ENCODE results near the gene ANKS3. TPM values are rescaled to one million over a fixed set of nuclear protein-coding genes. Genes with fewer than 3 reads are reported as not detected.

The ANKS3 gene
- polyA plus RNA-seq, 3 donors: 0.59 to 13.7 (median 0.95) TPM

- no peak overlapping the region for H3K27ac ChIP-seq (ENCODE audit: low read depth in 1 of 2, low read length in 2 of 2)
- H3K9me3 ChIP-seq (replicated peaks in 1 of 2; ENCODE audit: control insufficient read depth in 1 of 2, insufficient read depth in 1 of 2, low read length in 2 of 2): no peaks in the 10 kb centered on the region
- no peaks in the 10 kb centered on the region for H3K4me1 ChIP-seq (ENCODE audit: control insufficient read depth in 1 of 2, insufficient read depth in 2 of 2, low read length in 2 of 2)
- Mint-ChIP-seq H3K27me3 (ENCODE audit: low read depth in 3 of 3) (peaks cover 0 to 2% (median 0%) of the 10 kb centered on the region in 3 donors), H3K9me3 (no peaks in the 10 kb centered on the region), H3K4me3 (no peak overlapping the region), H3K27ac (no peak overlapping the region), H3K36me3 (peaks cover 44 to 84% of the 10 kb centered on the region in 2 donors), H3K4me1 (no peaks in the 10 kb centered on the region)
- no peak for TF ChIP-seq CTCF (IDR thresholded peaks at IDR 0.05)
- DNase-seq: no peak
- no peak overlapping the region for H2AFZ ChIP-seq (ENCODE audit: insufficient read depth, low read depth, low read length, poor library complexity, severe bottlenecking)
- H3K27me3 ChIP-seq (ENCODE audit: control insufficient read depth in 2 of 2, insufficient read depth in 2 of 2, low read length in 2 of 2): no peaks in the 10 kb centered on the region
- peaks cover 38 to 68% of the 10 kb centered on the region in 2 donors for H3K36me3 ChIP-seq (replicated peaks in 1 of 2; ENCODE audit: control insufficient read depth in 1 of 2, insufficient read depth in 2 of 2, low read length in 2 of 2)
- no peak overlapping the region for H3K4me2 ChIP-seq (replicated peaks; ENCODE audit: extremely low read depth, low read length, poor library complexity, severe bottlenecking)
- WGBS (ENCODE audit: insufficient coverage): 95% methylated on average over 4 of the region's 8 CpGs
- no peak overlapping the region for H3K4me3 ChIP-seq (replicated peaks in 1 of 3; ENCODE audit: low read depth in 2 of 3, low read length in 3 of 3)
- intact Hi-C loops (cut with micrococcal nuclease): no loop called here
- no peak overlapping the region for H3K9ac ChIP-seq (ENCODE audit: insufficient read depth, low read length, poor library complexity, severe bottlenecking)
- no peaks in the 10 kb centered on the region for H4K20me1 ChIP-seq (ENCODE audit: insufficient read depth, low read length)
- H3K79me2 ChIP-seq (ENCODE audit: insufficient read depth, low read length): no peaks in the 10 kb centered on the region
Measured at GRCh38 chr16:4704491-4704890, 29.6 kb downstream of the ANKS3 start.

- Histone ChIP-seq H3K79me2 (ENCODE audit: insufficient read depth, low read length) (no peaks in the 10 kb centered on the region), H3K27me3 (ENCODE audit: control insufficient read depth in 2 of 2, insufficient read depth in 2 of 2, low read length in 2 of 2) (no peaks in the 10 kb centered on the region), H3K36me3 (replicated peaks in 1 of 2; ENCODE audit: control insufficient read depth in 1 of 2, insufficient read depth in 2 of 2, low read length in 2 of 2) (peaks cover 39 to 73% of the 10 kb centered on the region in 2 donors), H3K9ac (ENCODE audit: insufficient read depth, low read length, poor library complexity, severe bottlenecking) (no peak overlapping the region), H3K4me2 (replicated peaks; ENCODE audit: extremely low read depth, low read length, poor library complexity, severe bottlenecking) (no peak overlapping the region), H4K20me1 (ENCODE audit: insufficient read depth, low read length) (no peaks in the 10 kb centered on the region), H3K4me1 (ENCODE audit: control insufficient read depth in 1 of 2, insufficient read depth in 2 of 2, low read length in 2 of 2) (no peaks in the 10 kb centered on the region), H3K27ac (ENCODE audit: low read depth in 1 of 2, low read length in 2 of 2) (no peak overlapping the region), H2AFZ (ENCODE audit: insufficient read depth, low read depth, low read length, poor library complexity, severe bottlenecking) (no peak overlapping the region), H3K9me3 (replicated peaks in 1 of 2; ENCODE audit: control insufficient read depth in 1 of 2, insufficient read depth in 1 of 2, low read length in 2 of 2) (no peaks in the 10 kb centered on the region), H3K4me3 (replicated peaks in 1 of 3; ENCODE audit: low read depth in 2 of 3, low read length in 3 of 3) (no peak overlapping the region)
- Mint-ChIP-seq H3K36me3 (peaks cover 48 to 87% of the 10 kb centered on the region in 2 donors), H3K9me3 (no peaks in the 10 kb centered on the region), H3K4me3 (no peak overlapping the region), H3K4me1 (no peaks in the 10 kb centered on the region), H3K27me3 (ENCODE audit: low read depth in 3 of 3) (peaks cover 0 to 2% (median 0%) of the 10 kb centered on the region in 3 donors), H3K27ac (peak overlapping the region in 1 of 7 donors; percentile 33)
- WGBS (ENCODE audit: insufficient coverage): 53% methylated on average over 5 of the region's 7 CpGs
- DNase-seq: no peak
- intact Hi-C loops (cut with micrococcal nuclease): no loop called here
- no peak for TF ChIP-seq CTCF (IDR thresholded peaks at IDR 0.05)
Measured at GRCh38 chr16:4703906-4704305, 30.2 kb downstream of the ANKS3 start.
